CD8-positive, alpha-beta memory T cell (primary cell): ENCODE measurements around the gene TBC1D8. TPM values are rescaled to one million over a fixed set of nuclear protein-coding genes. Genes with fewer than 3 reads are reported as not detected.

Experiments used
- CTCF ChIA-PET: fragments of 350-600 bp; sonication (Branson Sonifier 250); formaldehyde crosslinking; loops from one replicate; lab custom pipeline; 2021; ENCODE audit warnings: antibody characterized with exemption; lab: Charles Lee
- POLR2A ChIA-PET: fragments of 350-600 bp; sonication (Branson Sonifier 250); formaldehyde crosslinking; loops from one replicate; lab custom pipeline; 2021; ENCODE audit warnings: antibody characterized with exemption; lab: Charles Lee
- DNase-seq, 5 donors: peaks; one replicate each; pipeline versions ENCODE4 v3.0.0 to v3.0.0-alpha.2; 2020 to 2022; ENCODE audit warnings: mixed read lengths in 1 of 5
- H3K27ac ChIP-seq: one replicate; pipeline ENCODE4 v1.7.0; 2013; ENCODE audit warnings: low read depth, mild to moderate bottlenecking, low read length, moderate library complexity
- H3K27me3 ChIP-seq: 2 replicates; pipeline ENCODE4 v1.7.0; 2013; ENCODE audit warnings: low read length, mild to moderate bottlenecking; ENCODE audit not compliant: insufficient read depth, poor library complexity, severe bottlenecking
- H3K36me3 ChIP-seq: 2 replicates; pipeline ENCODE4 v1.7.0; 2013; ENCODE audit warnings: mild to moderate bottlenecking, low read length, moderate library complexity; ENCODE audit not compliant: insufficient read depth
- H3K4me1 ChIP-seq: 2 replicates; pipeline ENCODE4 v1.7.0; 2013; ENCODE audit warnings: mild to moderate bottlenecking, low read length, moderate library complexity; ENCODE audit not compliant: insufficient read depth
- H3K4me3 ChIP-seq: 2 replicates; pipeline ENCODE4 v1.7.0; 2013; ENCODE audit warnings: mild to moderate bottlenecking, low read length
- H3K9me3 ChIP-seq: 2 replicates; pipeline ENCODE4 v1.7.0; 2013; ENCODE audit warnings: mild to moderate bottlenecking, low read length
- H3K27ac Mint-ChIP-seq, 8 donors: one replicate each; pipeline ENCODE4 v1.8.0; 2020 to 2021; ENCODE audit warnings: mixed read lengths in 8 of 8, mild to moderate bottlenecking in 6 of 8, inconsistent platforms in 3 of 8, moderate library complexity in 3 of 8
- H3K27me3 Mint-ChIP-seq, 2 donors: one replicate each; pipeline ENCODE4 v1.8.0; 2020 to 2021; ENCODE audit warnings: mixed read lengths in 2 of 2, mild to moderate bottlenecking in 1 of 2, moderate library complexity in 1 of 2
- H3K36me3 Mint-ChIP-seq, 3 donors: one replicate each; pipeline ENCODE4 v1.8.0; 2020 to 2021; ENCODE audit warnings: mixed read lengths in 3 of 3, inconsistent platforms in 1 of 3, mild to moderate bottlenecking in 1 of 3
- H3K4me1 Mint-ChIP-seq, 3 donors: one replicate each; pipeline ENCODE4 v1.8.0; 2020 to 2021; ENCODE audit warnings: mixed read lengths in 3 of 3, inconsistent platforms in 1 of 3, mild to moderate bottlenecking in 1 of 3
- H3K4me3 Mint-ChIP-seq, 7 donors: one replicate each; pipeline ENCODE4 v1.8.0; 2020 to 2021; ENCODE audit warnings: mixed read lengths in 7 of 7, mild to moderate bottlenecking in 6 of 7, moderate library complexity in 4 of 7, inconsistent platforms in 2 of 7
- H3K9me3 Mint-ChIP-seq, 5 donors: one replicate each; pipeline ENCODE4 v1.8.0; 2020 to 2022; ENCODE audit warnings: mixed read lengths in 5 of 5, mild to moderate bottlenecking in 3 of 5, moderate library complexity in 2 of 5, inconsistent platforms in 1 of 5
- polyA plus RNA-seq: library from polyadenylated mRNA; unstranded; fragments of 300-500 nt; fragmentation: Illumina TruSeq; gene quantifications from one replicate; pipeline ENCODE4 v1.2.3, GENCODE V29; 2021
- total RNA-seq, 2 experiments: library from RNA; stranded (reverse); gene quantifications; one replicate each; pipeline ENCODE4 v1.2.3, GENCODE V29; 2021

TBC1D8 gene
- total and polyA plus RNA-seq, 3 experiments from 2014 or later = 0.55 to 0.89 (median 0.69) TPM

DNA sequence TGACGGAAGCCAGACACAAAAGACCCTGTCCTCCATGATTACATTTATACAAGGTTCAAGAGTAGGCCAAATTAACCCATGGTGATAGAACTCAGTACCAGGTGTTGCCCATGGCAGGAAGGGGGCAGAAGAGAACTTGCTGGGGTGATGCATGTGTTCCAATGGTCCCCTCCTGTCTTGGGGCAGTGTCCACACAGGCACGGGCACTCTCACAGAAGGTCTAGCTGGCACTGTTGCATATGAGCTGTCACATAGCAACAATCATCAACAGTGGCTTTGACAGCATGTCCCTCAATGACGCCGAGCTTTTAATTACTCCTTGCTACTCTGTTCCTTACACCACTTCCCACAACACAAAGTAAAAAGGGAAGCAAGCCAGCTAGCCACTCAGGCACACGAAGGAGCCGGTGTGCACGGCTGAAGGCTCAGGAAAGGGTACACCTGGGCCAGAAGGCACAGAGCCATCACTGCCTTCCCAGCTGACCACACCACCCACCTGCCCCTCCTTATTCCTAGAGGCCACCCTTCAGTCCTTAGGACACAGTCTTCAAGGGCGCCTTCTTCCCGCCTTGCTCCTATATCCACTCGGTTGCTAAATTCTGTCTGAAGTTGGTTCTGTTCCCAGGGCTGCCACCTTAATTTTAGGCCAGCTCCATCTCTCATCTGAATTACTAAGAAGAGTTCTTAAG is 120.2 kb downstream of the TBC1D8 start:
- no peaks in the 10 kb centered on the region for H3K36me3 Mint-ChIP-seq
- Histone ChIP-seq H3K9me3 (no peaks in the 10 kb centered on the region), H3K27ac (no peak overlapping the region), H3K27me3 (no peaks in the 10 kb centered on the region), H3K4me3 (no peak overlapping the region), H3K36me3 (no peaks in the 10 kb centered on the region), H3K4me1 (no peaks in the 10 kb centered on the region)
- peak overlapping the region in 1 of 8 donors; percentile 19 for H3K27ac Mint-ChIP-seq
- DNase-seq = no peak
- no peak overlapping the region for H3K4me3 Mint-ChIP-seq
- ChIA-PET POLR2A (no interaction called here), CTCF (interaction anchor here (0.9 kb wide), 1 partner anchor 18 kb away, joined by 3 read pairs; no protein-coding TSS in a partner anchor)
- H3K9me3 Mint-ChIP-seq = no peaks in the 10 kb centered on the region
- no peaks in the 10 kb centered on the region for H3K4me1 Mint-ChIP-seq
- H3K27me3 Mint-ChIP-seq = peaks cover 9 to 19% of the 10 kb centered on the region in 2 donors

DNA sequence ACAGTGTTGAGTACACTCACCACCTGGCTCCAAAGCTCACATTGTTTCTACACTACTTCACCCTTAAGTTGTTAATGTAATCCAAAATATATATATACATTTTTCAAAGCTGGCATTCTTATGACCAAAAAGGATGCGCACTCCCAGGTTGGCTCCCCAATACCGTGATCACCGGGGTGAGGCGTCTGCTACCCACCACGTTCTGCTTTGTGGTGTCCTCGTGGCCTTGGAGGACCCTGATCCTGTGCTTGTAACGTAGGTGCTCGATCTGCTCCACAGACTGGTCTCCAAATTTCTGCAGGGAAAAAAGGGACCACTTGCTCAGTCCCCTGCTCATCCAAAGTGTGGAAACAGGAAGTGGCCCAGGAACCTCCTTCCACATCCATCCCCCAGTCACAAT is 123.3 kb downstream of the TBC1D8 start:
- no peaks in the 10 kb centered on the region for H3K36me3 ChIP-seq
- Mint-ChIP-seq H3K27me3 (peaks cover 9 to 11% of the 10 kb centered on the region in 2 donors), H3K9me3 (no peaks in the 10 kb centered on the region), H3K4me1 (no peaks in the 10 kb centered on the region), H3K4me3 (no peak overlapping the region), H3K36me3 (no peaks in the 10 kb centered on the region), H3K27ac (no peak overlapping the region)
- H3K9me3 ChIP-seq = no peaks in the 10 kb centered on the region
- H3K27me3 ChIP-seq = no peaks in the 10 kb centered on the region
- H3K4me1 ChIP-seq = no peaks in the 10 kb centered on the region
- no peak overlapping the region for H3K4me3 ChIP-seq
- POLR2A ChIA-PET = no interaction called here
- no peak for DNase-seq
- CTCF ChIA-PET = interaction anchor here (1.3 kb wide), 2 partner anchors 8 to 9 kb away, joined by 4 read pairs; no protein-coding TSS in a partner anchor
- no peak overlapping the region for H3K27ac ChIP-seq

DNA sequence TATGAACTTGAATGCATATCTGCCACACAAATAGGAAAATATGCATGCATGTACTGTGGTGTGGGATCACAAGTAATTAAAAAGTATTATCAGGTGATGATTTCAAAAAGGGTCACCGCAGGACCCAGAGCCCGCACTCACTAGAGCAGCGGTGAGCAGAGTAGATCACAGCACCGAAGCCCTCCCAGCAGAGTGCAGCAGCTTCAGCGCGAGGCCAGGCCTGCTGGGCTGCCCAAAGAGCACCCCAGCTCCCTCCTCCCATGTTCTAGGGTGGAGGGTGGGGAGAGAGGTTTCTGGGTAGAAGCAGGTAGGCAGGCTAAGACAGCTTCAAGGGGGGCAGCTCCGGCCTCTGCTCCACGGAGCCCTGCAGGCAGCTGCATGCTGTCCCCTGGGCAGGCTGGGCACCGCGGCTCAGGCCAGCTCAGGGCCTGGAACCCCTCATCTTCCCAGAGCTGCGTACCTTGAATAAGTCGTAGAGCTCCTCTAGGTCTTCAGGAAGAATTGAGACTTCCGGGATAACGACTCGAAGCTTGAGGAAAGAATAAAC is 124.2 kb downstream of the TBC1D8 start:
- H3K27me3 ChIP-seq = no peaks in the 10 kb centered on the region
- ChIA-PET POLR2A (no interaction called here), CTCF (interaction anchor here (1.3 kb wide), 2 partner anchors 9 to 10 kb away, joined by 4 read pairs; no protein-coding TSS in a partner anchor)
- no peaks in the 10 kb centered on the region for H3K9me3 Mint-ChIP-seq
- no peaks in the 10 kb centered on the region for H3K4me1 ChIP-seq
- H3K27ac ChIP-seq = no peak overlapping the region
- H3K36me3 ChIP-seq = no peaks in the 10 kb centered on the region
- no peaks in the 10 kb centered on the region for H3K36me3 Mint-ChIP-seq
- H3K4me1 Mint-ChIP-seq = no peaks in the 10 kb centered on the region
- H3K4me3 Mint-ChIP-seq = no peak overlapping the region
- DNase-seq = no peak
- no peak overlapping the region for H3K27ac Mint-ChIP-seq
- H3K9me3 ChIP-seq = no peaks in the 10 kb centered on the region
- H3K4me3 ChIP-seq = no peak overlapping the region
- peaks cover 9% of the 10 kb centered on the region in 2 donors for H3K27me3 Mint-ChIP-seq

DNA sequence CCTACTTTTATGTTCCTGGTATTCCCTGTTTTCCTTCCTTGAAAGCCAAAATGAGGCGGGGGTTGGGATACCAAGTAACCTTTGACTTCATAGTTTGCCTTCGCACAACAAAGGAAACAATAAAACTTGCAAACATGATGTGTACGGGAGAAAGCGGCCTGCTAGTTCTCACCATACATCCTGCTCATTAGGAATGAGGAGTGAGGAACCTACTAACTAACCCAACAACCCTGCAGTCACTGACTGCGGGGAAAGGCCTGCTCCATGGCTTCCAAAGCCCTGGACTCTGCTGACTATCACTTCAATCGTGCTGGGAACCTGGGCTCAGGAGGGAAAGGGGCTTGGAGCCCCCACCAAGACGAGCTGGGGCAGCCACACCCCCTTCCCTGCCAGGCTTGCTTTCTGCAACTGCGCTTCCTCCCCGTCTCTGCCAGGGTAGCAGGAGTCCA is 124.9 kb downstream of the TBC1D8 start:
- no peak overlapping the region for H3K27ac Mint-ChIP-seq
- peaks cover 0 to 2% (median 0%) of the 10 kb centered on the region in 3 donors for H3K36me3 Mint-ChIP-seq
- no peak overlapping the region for H3K4me3 Mint-ChIP-seq
- no peak for DNase-seq
- no peaks in the 10 kb centered on the region for H3K9me3 Mint-ChIP-seq
- H3K9me3 ChIP-seq = no peaks in the 10 kb centered on the region
- H3K36me3 ChIP-seq = no peaks in the 10 kb centered on the region
- peaks cover 5 to 9% of the 10 kb centered on the region in 2 donors for H3K27me3 Mint-ChIP-seq
- POLR2A ChIA-PET = no interaction called here
- no peaks in the 10 kb centered on the region for H3K27me3 ChIP-seq
- H3K4me3 ChIP-seq = no peak overlapping the region
- no peak overlapping the region for H3K27ac ChIP-seq
- no peaks in the 10 kb centered on the region for H3K4me1 ChIP-seq
- CTCF ChIA-PET = interaction anchor here (1.3 kb wide), 1 partner anchor 9 kb away, joined by 4 read pairs; no protein-coding TSS in a partner anchor
- H3K4me1 Mint-ChIP-seq = no peaks in the 10 kb centered on the region

DNA sequence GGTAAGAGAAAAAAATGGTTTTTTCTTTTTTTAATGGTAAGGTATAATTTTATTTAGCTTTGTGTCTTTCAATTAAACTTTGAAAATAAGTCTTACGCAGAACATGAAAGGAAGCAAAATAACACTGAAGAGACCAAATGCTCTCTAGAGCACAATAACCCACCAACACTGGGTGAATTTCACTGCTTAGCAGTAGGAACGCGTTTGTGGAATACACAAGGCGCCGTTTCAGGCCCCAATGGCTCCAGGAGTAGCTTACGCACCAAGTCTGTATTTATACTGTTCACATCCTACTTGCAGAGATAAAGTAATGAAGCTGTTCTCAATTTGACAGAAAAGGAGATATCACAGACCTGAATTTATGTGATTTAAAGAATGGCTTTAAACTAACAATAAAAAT is 125.6 kb downstream of the TBC1D8 start:
- Histone ChIP-seq H3K27ac (no peak overlapping the region), H3K27me3 (no peaks in the 10 kb centered on the region), H3K4me3 (no peak overlapping the region), H3K4me1 (no peaks in the 10 kb centered on the region), H3K9me3 (no peaks in the 10 kb centered on the region), H3K36me3 (no peaks in the 10 kb centered on the region)
- POLR2A ChIA-PET = no interaction called here
- Mint-ChIP-seq H3K27me3 (peaks cover 0 to 5% of the 10 kb centered on the region in 2 donors), H3K27ac (no peak overlapping the region), H3K36me3 (peaks cover 0 to 8% (median 2%) of the 10 kb centered on the region in 3 donors), H3K4me3 (no peak overlapping the region), H3K4me1 (no peaks in the 10 kb centered on the region), H3K9me3 (no peaks in the 10 kb centered on the region)
- DNase-seq = no peak
- CTCF ChIA-PET = no interaction called here

DNA sequence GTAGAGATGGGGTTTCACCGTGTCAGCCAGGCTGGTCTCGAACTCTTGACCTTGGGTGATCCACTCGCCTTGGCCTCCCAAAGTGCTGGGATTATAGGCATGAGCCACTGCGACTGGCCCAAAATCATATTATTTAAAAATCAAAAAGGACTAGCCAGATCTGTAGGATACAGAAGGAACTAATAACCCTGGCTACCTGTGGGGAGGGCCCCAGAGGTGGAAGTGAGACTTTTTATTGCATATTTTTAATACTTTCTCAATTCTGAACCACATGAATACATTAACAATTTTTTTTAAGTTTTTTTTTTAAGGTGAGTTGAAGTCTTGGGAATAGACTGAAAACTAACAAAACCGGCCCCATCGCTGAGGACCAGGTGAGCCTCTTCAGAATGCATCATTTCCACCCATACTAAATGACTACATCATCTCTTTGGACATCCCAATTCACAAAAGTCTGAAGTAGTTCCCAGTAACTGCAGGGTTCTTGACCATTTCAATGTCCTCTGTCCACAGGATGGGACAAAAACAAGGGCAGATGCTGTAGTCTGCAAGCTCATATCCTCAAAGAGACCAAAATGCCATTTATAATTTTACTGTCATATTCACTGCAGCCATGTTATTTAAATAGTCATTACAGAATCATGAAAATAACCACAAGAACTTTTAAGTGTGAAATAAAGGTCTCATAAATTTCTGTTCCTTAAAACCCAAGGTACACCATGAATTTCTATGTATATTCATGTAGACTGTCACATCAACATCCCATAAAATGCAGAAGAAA is 127.7 kb downstream of the TBC1D8 start:
- DNase-seq = no peak
- ChIA-PET CTCF (no interaction called here), POLR2A (no interaction called here)
- H3K36me3 Mint-ChIP-seq = peaks cover 0 to 18% (median 6%) of the 10 kb centered on the region in 3 donors
- H3K4me3 Mint-ChIP-seq = no peak overlapping the region
- no peaks in the 10 kb centered on the region for H3K4me1 Mint-ChIP-seq
- peak overlapping the region in 1 of 8 donors; percentile 54 for H3K27ac Mint-ChIP-seq
- Histone ChIP-seq H3K9me3 (no peaks in the 10 kb centered on the region), H3K27ac (no peak overlapping the region), H3K4me3 (no peak overlapping the region), H3K36me3 (no peaks in the 10 kb centered on the region), H3K4me1 (no peaks in the 10 kb centered on the region), H3K27me3 (no peaks in the 10 kb centered on the region)
- H3K9me3 Mint-ChIP-seq = no peaks in the 10 kb centered on the region
- no peaks in the 10 kb centered on the region for H3K27me3 Mint-ChIP-seq

DNA sequence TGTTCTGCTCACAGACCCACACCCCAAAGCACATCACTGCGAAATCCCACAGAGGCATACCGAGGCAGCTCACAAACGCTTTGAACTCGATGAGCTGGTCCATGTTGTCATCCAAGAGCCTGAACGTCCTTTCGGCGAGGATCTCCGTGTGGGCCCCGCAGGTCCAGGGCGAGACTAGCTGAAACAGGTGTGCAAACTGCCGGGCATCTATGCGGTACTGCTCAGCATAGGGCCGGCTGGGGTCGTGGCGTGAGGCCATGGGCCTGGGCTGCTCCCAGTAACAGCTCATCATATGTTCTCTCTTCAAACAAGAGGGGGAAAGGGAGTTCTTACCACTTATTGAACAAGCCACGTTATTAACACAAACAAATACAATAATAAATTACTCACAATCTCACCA is 129.0 kb downstream of the TBC1D8 start:
- H3K27me3 Mint-ChIP-seq = no peaks in the 10 kb centered on the region

DNA sequence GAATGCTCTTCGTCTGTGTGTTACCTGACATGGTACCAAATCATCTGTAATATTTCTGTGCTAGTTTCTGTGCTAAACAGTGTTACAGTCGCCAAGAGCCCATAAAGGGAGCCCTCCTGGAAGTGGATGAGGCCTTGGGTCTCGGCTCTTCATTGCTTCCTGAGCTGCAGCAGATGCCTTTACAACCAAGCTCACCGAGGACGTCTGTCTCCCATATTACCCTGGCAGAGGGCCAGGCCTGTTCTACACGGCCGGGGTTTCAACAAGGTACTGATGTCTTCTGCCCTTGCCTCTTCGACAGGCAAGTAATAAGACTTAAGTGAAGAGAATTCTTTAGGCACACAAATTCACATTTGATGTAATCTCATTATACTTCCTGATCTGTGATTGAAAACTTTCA is 132.2 kb downstream of the TBC1D8 start:
- ChIA-PET POLR2A (no interaction called here), CTCF (no interaction called here)
- Histone ChIP-seq H3K4me3 (no peak overlapping the region), H3K4me1 (no peaks in the 10 kb centered on the region), H3K27me3 (no peaks in the 10 kb centered on the region), H3K27ac (no peak overlapping the region), H3K36me3 (no peaks in the 10 kb centered on the region), H3K9me3 (no peaks in the 10 kb centered on the region)
- Mint-ChIP-seq H3K27ac (peak overlapping the region in 2 of 8 donors; percentile 73 to 74), H3K4me1 (no peaks in the 10 kb centered on the region), H3K4me3 (no peak overlapping the region), H3K9me3 (no peaks in the 10 kb centered on the region), H3K27me3 (no peaks in the 10 kb centered on the region), H3K36me3 (peaks cover 0 to 33% (median 9%) of the 10 kb centered on the region in 3 donors)
- no peak for DNase-seq

More for the DNA sequence above, 129.0 kb downstream of the TBC1D8 start:
- POLR2A ChIA-PET = no interaction called here
- H3K36me3 ChIP-seq = no peaks in the 10 kb centered on the region
- H3K9me3 ChIP-seq = no peaks in the 10 kb centered on the region
- no peaks in the 10 kb centered on the region for H3K27me3 ChIP-seq
- no peaks in the 10 kb centered on the region for H3K4me1 Mint-ChIP-seq
- H3K36me3 Mint-ChIP-seq = peaks cover 0 to 25% (median 6%) of the 10 kb centered on the region in 3 donors
- no peaks in the 10 kb centered on the region for H3K4me1 ChIP-seq
- no peak overlapping the region for H3K4me3 Mint-ChIP-seq
- H3K27ac ChIP-seq = no peak overlapping the region
- H3K9me3 Mint-ChIP-seq = no peaks in the 10 kb centered on the region
- CTCF ChIA-PET = interaction anchor here (1.9 kb wide), 1 partner anchor 9 kb away, joined by 6 read pairs; no protein-coding TSS in a partner anchor
- H3K27ac Mint-ChIP-seq = peak overlapping the region in 2 of 8 donors; percentile 35 to 50
- no peak for DNase-seq
- no peak overlapping the region for H3K4me3 ChIP-seq
